NCI-H1092 (cell line): Measurements from ENCODE around the gene SLC15A5.

Experiments
- DNase-seq: peaks from one replicate; lab custom pipeline; 2025; lab: John Stamatoyannopoulos, UW

SLC15A5 gene

GRCh38 chr12:16277585-16277984, at the start of gene SLC15A5:
SLC15A5 (minus strand) TSS chr12:16277685; CDS start chr12:16277685, 0 bp downstream.
- DNase-seq, result no peak

GRCh38 chr12:16325426-16325825, 47.9 kb upstream of the SLC15A5 start:
- peak; percentile 71 for DNase-seq

- peak; percentile 19 for DNase-seq
Observed at GRCh38 chr12:16324772-16325171, 47.3 kb upstream of the SLC15A5 start.

- DNase-seq, result no peak
Observed at GRCh38 chr12:16324272-16324671, 46.8 kb upstream of the SLC15A5 start.

- no peak for DNase-seq
Observed at GRCh38 chr12:16323638-16324037, 46.2 kb upstream of the SLC15A5 start.

- no peak for DNase-seq
Observed at GRCh38 chr12:16323010-16323409, 45.5 kb upstream of the SLC15A5 start.

- DNase-seq, result no peak
Observed at GRCh38 chr12:16310934-16311333, 33.4 kb upstream of the SLC15A5 start.

GRCh38 chr12:16307856-16308475, 30.5 kb upstream of the SLC15A5 start:
- no peak for DNase-seq

- DNase-seq, result no peak
Observed at GRCh38 chr12:16303939-16304338, 26.5 kb upstream of the SLC15A5 start.

GRCh38 chr12:16300736-16301135, 23.3 kb upstream of the SLC15A5 start:
- no peak for DNase-seq

- no peak for DNase-seq
Observed at GRCh38 chr12:16300122-16300521, 22.6 kb upstream of the SLC15A5 start.

GRCh38 chr12:16299403-16299802, 21.9 kb upstream of the SLC15A5 start:
- no peak for DNase-seq

- DNase-seq, result no peak
Observed at GRCh38 chr12:16297521-16297920, 20.0 kb upstream of the SLC15A5 start.

GRCh38 chr12:16294376-16294956, 17.0 kb upstream of the SLC15A5 start:
- no peak for DNase-seq

GRCh38 chr12:16291032-16291431, 13.5 kb upstream of the SLC15A5 start:
- no peak for DNase-seq

- no peak for DNase-seq
Observed at GRCh38 chr12:16285586-16285985, 8.1 kb upstream of the SLC15A5 start.

GRCh38 chr12:16282978-16283377, 5.5 kb upstream of the SLC15A5 start:
- DNase-seq, result no peak

GRCh38 chr12:16282081-16282480, 4.6 kb upstream of the SLC15A5 start:
- no peak for DNase-seq

GRCh38 chr12:16281157-16281556, 3.7 kb upstream of the SLC15A5 start:
- no peak for DNase-seq

GRCh38 chr12:16272222-16272621, 5.3 kb downstream of the SLC15A5 start:
- no peak for DNase-seq

- no peak for DNase-seq
Observed at GRCh38 chr12:16271062-16271461, 6.4 kb downstream of the SLC15A5 start.

- no peak for DNase-seq
Observed at GRCh38 chr12:16269946-16270345, 7.5 kb downstream of the SLC15A5 start.

GRCh38 chr12:16266085-16266484, 11.4 kb downstream of the SLC15A5 start:
- DNase-seq, result no peak

GRCh38 chr12:16261944-16262475, 15.5 kb downstream of the SLC15A5 start:
- DNase-seq, result no peak
